Dedifferentiated amniotic fluid mesenchymal stem cell (primary cell): Measurements from ENCODE around the gene TAMM41.
"Not testable (repeated sequence)": the region's sequence is repeated elsewhere in the genome, so short reads cannot be mapped to it uniquely, and the experiment has no call there.

Experiments used
- DNase-seq: peaks from one replicate; pipeline ENCODE4 v3.0.0-alpha.2; 2016; ENCODE audit errors: extremely low spot score

TAMM41 gene

GRCh38 chr3:11846281-11847266, at the start of gene TAMM41:
Gene TAMM41 (minus strand): TSS chr3:11846885. CDS start chr3:11846636, 249 bp downstream.
- peak; percentile 92 for DNase-seq

- no peak for DNase-seq
Measured at GRCh38 chr3:11878837-11879236, 32.2 kb upstream of the TAMM41 start.

GRCh38 chr3:11874707-11875106, 28.0 kb upstream of the TAMM41 start:
- DNase-seq, result not testable (repeated sequence)

GRCh38 chr3:11863739-11864138, 17.1 kb upstream of the TAMM41 start:
- not testable (repeated sequence) for DNase-seq

- not testable (repeated sequence) for DNase-seq
Measured at GRCh38 chr3:11862584-11862983, 15.9 kb upstream of the TAMM41 start.

GRCh38 chr3:11862145-11862544, 15.5 kb upstream of the TAMM41 start:
- DNase-seq, result not testable (repeated sequence)

- not testable (repeated sequence) for DNase-seq
Measured at GRCh38 chr3:11860213-11860612, 13.5 kb upstream of the TAMM41 start.

- no peak for DNase-seq
Measured at GRCh38 chr3:11853450-11853849, 6.8 kb upstream of the TAMM41 start.

- DNase-seq, result no peak
Measured at GRCh38 chr3:11850003-11850402, 3.3 kb upstream of the TAMM41 start.

GRCh38 chr3:11847607-11848006, 922 bp upstream of the TAMM41 start:
- DNase-seq, result no peak

- DNase-seq, result no peak
Measured at GRCh38 chr3:11845651-11846050, 1.0 kb downstream of the TAMM41 start.

GRCh38 chr3:11844891-11845290, 1.8 kb downstream of the TAMM41 start:
- DNase-seq, result no peak

- DNase-seq, result peak; percentile 40
Measured at GRCh38 chr3:11835028-11835639, 11.6 kb downstream of the TAMM41 start.

- no peak for DNase-seq
Measured at GRCh38 chr3:11832981-11833905, 13.4 kb downstream of the TAMM41 start.

- no peak for DNase-seq
Measured at GRCh38 chr3:11829416-11829815, 17.3 kb downstream of the TAMM41 start.

- DNase-seq, result no peak
Measured at GRCh38 chr3:11826628-11827265, 19.9 kb downstream of the TAMM41 start.

GRCh38 chr3:11825301-11825700, 21.4 kb downstream of the TAMM41 start:
- no peak for DNase-seq

- no peak for DNase-seq
Measured at GRCh38 chr3:11820531-11821041, 26.1 kb downstream of the TAMM41 start.

- no peak for DNase-seq
Measured at GRCh38 chr3:11819146-11819689, 27.5 kb downstream of the TAMM41 start.

GRCh38 chr3:11818033-11818432, 28.7 kb downstream of the TAMM41 start:
- DNase-seq, result no peak

- no peak for DNase-seq
Measured at GRCh38 chr3:11815111-11815510, 31.6 kb downstream of the TAMM41 start.
